ACC112 (cell line): ENCODE measurements around the gene LMO4.
A peak's percentile ranks its signal among the peaks of the same experiment; 100 is the strongest.

ENCODE experiments used
- H2AFZ ChIP-seq: fragments of 200-600 bp; sonication (generic); one replicate; pipeline ENCODE4 v1.6.0; 2017; ENCODE audit warnings: antibody characterized with exemption, low read length; ENCODE audit not compliant: unreplicated experiment
- H3K27ac ChIP-seq: fragments of 200-600 bp; sonication (generic); 2 replicates; pipeline ENCODE4 v1.5.1; 2014; ENCODE audit warnings: low read depth, mild to moderate bottlenecking, antibody characterized with exemption, low read length, moderate library complexity
- H3K27me3 ChIP-seq: fragments of 200-600 bp; sonication (generic); 2 replicates; pipeline ENCODE4 v1.6.1; 2014; ENCODE audit warnings: mild to moderate bottlenecking, antibody characterized with exemption, low read length, moderate library complexity, mixed read lengths; ENCODE audit not compliant: insufficient read depth
- H3K36me3 ChIP-seq: fragments of 200-600 bp; sonication (generic); 2 replicates; pipeline ENCODE4 v1.6.1; 2016; ENCODE audit warnings: mild to moderate bottlenecking, antibody characterized with exemption, low read length, moderate library complexity, mixed read lengths; ENCODE audit not compliant: insufficient read depth
- H3K4me1 ChIP-seq: fragments of 200-600 bp; sonication (generic); one replicate; pipeline ENCODE4 v1.6.1; 2016; ENCODE audit warnings: low read length, mixed read lengths; ENCODE audit not compliant: insufficient read depth, unreplicated experiment, control insufficient read depth
- H3K4me3 ChIP-seq: fragments of 200-600 bp; sonication (generic); 2 replicates; pipeline ENCODE4 v1.5.1; 2014; ENCODE audit warnings: mild to moderate bottlenecking, low read depth, low read length
- H3K79me2 ChIP-seq: fragments of 200-600 bp; sonication (generic); one replicate; pipeline ENCODE4 v1.6.0; 2016; ENCODE audit warnings: low read length; ENCODE audit not compliant: control insufficient read depth, unreplicated experiment, insufficient read depth

Gene LMO4

DNA sequence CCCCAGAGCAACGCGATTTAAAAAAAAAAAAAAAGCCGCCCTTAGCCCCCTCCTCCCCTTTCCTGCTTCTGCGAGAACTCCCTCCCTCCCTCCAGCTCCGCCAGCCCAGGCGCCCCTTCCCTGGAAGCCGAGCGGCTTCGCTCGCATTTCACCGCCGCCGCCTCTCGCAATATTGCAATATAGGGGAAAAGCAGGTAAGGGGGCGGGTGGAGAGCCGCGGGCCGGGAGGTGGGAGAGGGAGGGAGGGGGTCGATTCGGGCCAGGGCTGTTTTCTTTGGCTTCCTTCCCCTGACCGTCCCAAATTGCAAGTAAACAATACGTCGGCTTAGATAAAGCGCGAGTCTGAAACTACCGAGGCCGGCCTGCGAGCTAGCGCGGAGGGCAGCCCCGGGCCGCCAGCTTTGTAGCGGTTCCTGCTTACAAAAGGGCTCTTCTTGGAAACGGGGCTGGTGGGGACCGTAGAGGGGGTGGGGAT lies 408 bp downstream of the LMO4 start:
- Histone ChIP-seq H3K27ac (peak overlapping the region; percentile 69), H3K79me2 (peaks cover 42% of the 10 kb centered on the region), H3K27me3 (no peaks in the 10 kb centered on the region), H3K4me3 (peak overlapping the region; percentile 89), H3K36me3 (no peaks in the 10 kb centered on the region), H3K4me1 (peaks cover 25% of the 10 kb centered on the region), H2AFZ (peak overlapping the region; percentile 68)

DNA sequence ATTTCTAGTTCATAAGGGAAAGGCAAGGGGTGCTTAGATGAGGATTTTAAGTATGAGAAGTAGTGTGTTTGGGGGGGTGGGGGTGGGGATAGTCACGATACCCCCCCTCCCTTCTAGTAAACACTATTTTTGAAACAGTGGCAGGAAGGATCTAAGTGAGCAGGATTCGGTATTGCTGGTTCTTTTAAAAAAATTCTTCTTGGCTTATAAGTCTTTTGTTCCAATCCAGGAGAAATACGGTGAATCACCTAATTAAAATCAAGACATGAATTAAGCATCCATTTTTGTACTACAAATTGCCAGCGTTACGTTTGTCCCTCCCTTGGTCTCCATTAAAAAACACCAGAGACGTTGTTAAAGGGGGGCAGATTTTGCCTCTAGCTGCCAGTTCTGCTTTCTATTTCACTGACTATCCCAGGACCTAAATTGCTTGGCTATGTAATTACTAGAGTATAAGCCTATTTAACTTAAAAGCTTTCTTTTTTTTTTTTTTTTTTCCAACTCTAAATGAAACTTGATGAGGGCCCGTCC lies 911 bp downstream of the LMO4 start:
- Histone ChIP-seq H2AFZ (peak overlapping the region; percentile 68), H3K4me3 (peak overlapping the region; percentile 89), H3K79me2 (peaks cover 47% of the 10 kb centered on the region), H3K4me1 (peaks cover 29% of the 10 kb centered on the region), H3K36me3 (no peaks in the 10 kb centered on the region), H3K27me3 (no peaks in the 10 kb centered on the region), H3K27ac (peak overlapping the region; percentile 69)

DNA sequence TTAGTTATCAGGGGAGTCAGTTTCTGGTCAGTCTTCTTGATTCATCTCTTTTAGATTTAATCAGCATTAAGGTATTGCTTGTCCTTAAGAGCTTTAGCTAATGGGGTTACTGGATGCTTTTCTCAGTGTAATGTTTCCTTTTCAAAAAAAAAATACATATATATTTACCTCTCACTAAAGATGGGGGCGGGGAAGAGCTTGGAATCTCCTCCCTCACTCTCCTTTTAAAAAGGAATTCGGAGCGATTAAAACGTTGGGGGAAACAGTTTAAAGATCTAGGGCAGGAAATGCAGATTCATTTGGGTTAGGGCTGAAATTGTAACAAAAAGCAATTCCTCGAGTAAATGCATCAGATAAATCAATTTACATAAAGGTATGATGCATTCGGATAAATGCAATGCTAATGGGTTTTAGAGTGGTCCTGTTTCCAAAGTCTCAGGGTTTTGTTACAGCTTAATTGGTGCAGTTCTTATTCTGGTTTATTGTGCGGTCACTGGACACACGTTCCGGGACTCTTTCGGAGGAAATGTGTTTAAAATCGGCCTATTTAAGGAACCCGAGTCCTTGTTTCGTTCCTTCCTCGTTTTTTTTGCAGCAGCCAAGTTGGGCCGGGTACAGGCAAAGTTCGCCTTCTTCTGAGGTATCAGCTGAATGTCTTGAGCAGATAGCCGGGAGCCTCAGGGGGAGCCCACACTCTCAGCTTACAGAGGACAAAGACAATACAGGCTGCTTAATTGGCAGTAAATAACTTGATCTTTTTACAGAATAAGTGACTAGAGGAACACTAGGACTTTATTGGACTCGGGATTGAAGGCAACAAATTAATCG lies 1.6 kb downstream of the LMO4 start:
- Histone ChIP-seq H2AFZ (peak overlapping the region; percentile 37), H3K27me3 (no peaks in the 10 kb centered on the region), H3K79me2 (peaks cover 53% of the 10 kb centered on the region), H3K36me3 (no peaks in the 10 kb centered on the region), H3K27ac (peak overlapping the region; percentile 69), H3K4me1 (peaks cover 29% of the 10 kb centered on the region), H3K4me3 (peak overlapping the region; percentile 89)

DNA sequence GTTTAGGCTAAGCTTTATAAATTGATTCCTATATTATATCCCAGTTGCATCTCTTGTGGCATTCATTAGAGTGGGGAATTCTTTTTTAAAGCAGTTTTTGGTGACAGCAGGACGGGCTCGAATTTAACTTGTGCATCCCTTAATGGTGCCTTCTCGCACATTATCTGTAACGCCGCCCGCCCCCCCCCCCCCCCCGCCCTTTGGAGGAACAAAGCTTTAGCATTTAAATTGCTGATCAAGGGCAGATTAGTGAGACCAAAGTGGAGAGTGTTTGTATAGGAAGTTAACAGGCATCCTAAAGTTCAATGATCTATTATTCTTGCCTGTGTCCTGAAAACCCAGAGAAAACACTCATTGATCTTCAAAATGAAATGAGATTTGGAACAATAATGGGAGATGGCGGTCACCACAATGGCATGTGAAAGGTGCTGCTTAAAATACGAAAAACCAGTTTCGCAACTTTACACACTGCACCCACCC lies 2.2 kb downstream of the LMO4 start:
- Histone ChIP-seq H3K27ac (peak overlapping the region; percentile 69), H3K27me3 (no peaks in the 10 kb centered on the region), H3K36me3 (no peaks in the 10 kb centered on the region), H2AFZ (peak overlapping the region; percentile 43), H3K79me2 (peaks cover 59% of the 10 kb centered on the region), H3K4me3 (peak overlapping the region; percentile 89), H3K4me1 (peaks cover 29% of the 10 kb centered on the region)

DNA sequence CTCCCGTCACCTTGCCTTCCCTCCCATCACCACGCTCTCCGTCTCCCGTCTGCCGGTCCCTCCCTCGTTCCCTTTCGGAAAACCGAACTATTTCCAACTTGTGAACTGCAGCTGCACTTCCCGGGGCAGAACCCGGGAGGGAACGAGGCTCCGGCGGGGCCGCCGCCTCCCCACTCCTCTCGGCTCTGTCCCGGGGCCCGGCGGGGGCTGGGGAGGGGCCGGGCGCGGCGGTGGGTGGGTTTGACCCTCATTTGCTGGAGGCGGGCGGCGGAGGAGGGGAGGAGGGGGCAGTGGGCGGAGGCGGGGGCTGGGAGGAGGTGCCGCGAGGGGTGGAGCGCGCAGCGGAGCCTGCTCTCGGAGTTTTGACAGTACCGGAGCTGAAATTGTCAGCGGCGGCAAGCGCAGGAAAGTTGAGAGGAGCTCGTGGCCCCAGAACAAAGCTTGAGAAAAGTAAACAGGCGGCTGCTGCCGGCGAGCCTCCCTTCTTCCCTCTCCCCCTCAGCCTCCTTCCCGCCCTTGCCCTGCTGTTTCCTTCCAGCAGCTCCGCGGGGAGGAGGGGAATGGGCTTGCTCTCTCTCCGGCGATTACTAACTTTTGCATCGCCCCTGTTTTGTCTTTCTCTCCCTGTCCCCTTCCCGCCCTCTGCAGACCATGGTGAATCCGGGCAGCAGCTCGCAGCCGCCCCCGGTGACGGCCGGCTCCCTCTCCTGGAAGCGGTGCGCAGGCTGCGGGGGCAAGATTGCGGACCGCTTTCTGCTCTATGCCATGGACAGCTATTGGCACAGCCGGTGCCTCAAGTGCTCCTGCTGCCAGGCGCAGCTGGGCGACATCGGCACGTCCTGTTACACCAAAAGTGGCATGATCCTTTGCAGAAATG lies 2.9 kb downstream of the LMO4 start:
- Histone ChIP-seq H3K27me3 (no peaks in the 10 kb centered on the region), H3K79me2 (peaks cover 66% of the 10 kb centered on the region), H2AFZ (peak overlapping the region; percentile 43), H3K4me1 (peaks cover 35% of the 10 kb centered on the region), H3K27ac (no peak overlapping the region), H3K4me3 (peak overlapping the region; percentile 89), H3K36me3 (no peaks in the 10 kb centered on the region)

DNA sequence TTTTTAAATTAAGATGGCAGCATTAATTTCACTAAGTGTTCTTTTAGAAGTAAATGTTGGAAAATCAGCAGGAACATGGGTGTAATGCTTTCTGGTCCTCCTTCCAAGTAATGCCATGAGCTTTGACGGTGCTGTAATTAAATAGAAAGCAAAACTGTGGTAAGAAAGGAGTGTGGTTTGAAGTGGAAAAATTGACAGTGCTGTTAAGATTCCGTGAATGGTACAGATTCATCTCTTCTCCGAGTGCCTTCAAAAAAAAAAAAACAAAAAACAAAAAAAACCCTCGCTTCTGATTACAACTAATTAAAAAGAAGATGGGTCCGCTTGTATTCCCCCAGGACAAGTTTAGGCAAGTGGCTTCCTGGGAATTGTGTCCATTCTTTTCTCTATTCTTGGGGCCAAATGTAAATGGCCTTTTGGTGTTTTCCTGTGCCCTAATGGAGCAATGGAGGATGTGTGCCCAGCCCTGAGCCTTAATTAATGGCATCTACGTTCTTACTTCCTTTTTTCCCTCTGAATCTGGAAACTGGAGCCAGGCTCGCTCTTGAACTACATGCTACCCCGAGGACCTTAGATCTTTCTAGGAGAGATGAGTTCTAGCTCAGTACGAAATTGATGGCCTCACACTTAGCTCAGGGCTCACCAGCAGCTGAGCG lies 5.1 kb downstream of the LMO4 start:
- Histone ChIP-seq H2AFZ (no peak overlapping the region), H3K4me1 (peaks cover 41% of the 10 kb centered on the region)

DNA sequence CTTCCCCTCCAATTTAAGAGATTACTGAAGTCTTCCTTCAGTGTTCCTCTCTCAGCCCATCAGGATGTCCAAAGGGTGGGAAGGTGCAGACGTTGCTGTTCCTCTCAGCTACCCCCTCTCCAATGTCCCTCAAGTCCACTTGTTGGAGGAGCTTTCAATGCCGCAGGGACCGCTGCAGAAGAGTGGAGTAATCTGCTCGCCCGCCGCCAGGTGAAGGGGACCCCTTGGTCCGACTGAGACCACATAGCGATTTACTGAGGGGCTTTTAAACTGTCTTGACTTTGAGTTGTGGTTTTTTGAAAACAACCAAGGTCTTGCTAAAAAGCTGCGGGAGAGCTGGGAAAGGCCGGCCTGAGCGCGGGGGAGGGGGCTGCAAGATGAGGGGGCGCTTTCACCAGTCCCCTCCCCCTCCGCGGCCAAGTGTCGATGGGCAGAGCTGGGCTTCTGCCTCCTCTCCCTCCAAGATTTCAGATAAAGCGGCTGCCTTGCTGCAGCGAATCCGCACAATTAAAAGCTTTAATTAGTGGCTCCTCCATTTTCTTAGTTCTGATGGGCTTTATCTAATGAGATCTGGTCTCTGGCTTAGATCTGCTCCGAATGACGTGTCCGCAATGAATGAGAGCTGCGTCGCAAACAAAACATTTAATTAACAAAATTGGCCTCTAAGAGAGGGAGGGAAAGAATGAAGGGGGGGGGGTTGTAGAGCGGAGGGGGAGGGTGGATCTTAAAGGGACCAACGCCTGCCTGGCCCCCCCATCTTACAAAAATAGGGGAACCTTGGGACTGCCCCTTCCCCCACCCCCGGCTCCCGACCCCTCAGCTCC lies 5.9 kb downstream of the LMO4 start:
- Histone ChIP-seq H3K4me3 (peak overlapping the region; percentile 89), H3K4me1 (peaks cover 42% of the 10 kb centered on the region), H2AFZ (peak overlapping the region; percentile 52), H3K36me3 (no peaks in the 10 kb centered on the region), H3K79me2 (peaks cover 80% of the 10 kb centered on the region), H3K27me3 (no peaks in the 10 kb centered on the region), H3K27ac (peak overlapping the region; percentile 42)

More for the DNA sequence above, 5.1 kb downstream of the LMO4 start:
- Histone ChIP-seq H3K79me2 (peaks cover 82% of the 10 kb centered on the region), H3K27ac (peak overlapping the region; percentile 7; the same call in 1 of the 2 replicates), H3K4me3 (peak overlapping the region; percentile 89), H3K36me3 (no peaks in the 10 kb centered on the region), H3K27me3 (no peaks in the 10 kb centered on the region)

DNA sequence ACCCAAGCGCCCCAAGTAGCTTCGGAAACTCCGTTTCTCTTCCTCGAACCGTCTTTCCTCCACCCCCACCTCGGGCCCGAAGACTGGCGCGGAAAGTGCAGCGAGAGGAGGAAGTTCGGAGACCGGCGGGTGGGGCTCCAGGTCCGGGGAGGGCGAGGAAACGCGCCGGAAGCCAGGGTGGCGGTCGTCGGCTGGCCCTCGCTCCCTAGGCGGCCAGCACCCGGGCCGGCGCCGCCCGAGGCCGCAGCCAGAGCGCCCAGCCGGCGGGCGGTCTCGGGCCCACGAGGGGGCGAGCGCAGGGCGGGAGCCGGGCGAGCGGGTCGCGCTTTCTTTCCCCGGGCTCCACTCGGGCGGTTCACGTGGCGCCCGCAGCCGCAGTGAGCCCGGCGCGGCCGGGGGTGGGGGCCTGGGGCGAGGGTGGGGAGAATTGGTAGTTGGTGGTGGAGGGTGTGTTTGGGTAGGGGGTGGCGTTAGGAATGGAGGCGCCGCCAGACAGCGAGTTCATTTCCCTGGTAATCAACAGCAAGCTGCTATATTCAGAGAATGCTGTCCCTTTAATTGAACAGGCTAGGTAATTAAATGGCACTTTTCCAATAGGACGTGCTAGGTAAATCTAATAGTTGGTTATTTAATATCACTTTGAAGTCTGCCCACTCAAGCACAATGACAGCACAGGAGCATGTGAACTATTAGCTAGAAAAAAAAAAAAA lies 6.7 kb downstream of the LMO4 start:
- Histone ChIP-seq H3K79me2 (peaks cover 73% of the 10 kb centered on the region), H2AFZ (peak overlapping the region; percentile 52), H3K27me3 (no peaks in the 10 kb centered on the region), H3K4me3 (peak overlapping the region; percentile 89), H3K4me1 (peaks cover 42% of the 10 kb centered on the region), H3K36me3 (peaks cover 6% of the 10 kb centered on the region), H3K27ac (peak overlapping the region; percentile 42)

DNA sequence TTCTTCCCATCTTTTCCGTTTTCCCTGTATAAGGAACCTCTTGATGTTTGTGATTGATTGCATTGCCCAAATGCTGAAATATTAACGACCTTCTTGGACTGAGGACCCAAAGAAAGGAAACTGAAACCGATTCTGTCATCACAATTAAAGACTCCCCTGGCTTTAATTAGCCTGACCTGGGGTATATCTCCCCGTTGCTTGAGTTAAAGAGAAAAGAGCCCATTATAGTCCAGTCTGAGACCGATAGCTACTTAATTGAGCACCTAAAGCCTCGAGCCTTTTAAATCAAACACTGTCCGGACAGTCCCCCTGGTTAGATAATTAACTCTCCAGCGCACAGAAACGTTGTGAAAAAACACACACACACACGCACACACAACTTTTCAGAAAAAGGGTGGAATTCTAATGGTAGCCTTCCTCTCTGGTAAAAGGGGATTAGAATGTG lies 8.0 kb downstream of the LMO4 start:
- Histone ChIP-seq H3K79me2 (peaks cover 65% of the 10 kb centered on the region), H2AFZ (no peak overlapping the region), H3K27ac (0 out of 2 replicates have a peak overlapping the region, but pooled peaks have one; percentile 16), H3K4me1 (peaks cover 42% of the 10 kb centered on the region), H3K36me3 (peaks cover 19% of the 10 kb centered on the region), H3K27me3 (no peaks in the 10 kb centered on the region), H3K4me3 (peak overlapping the region; percentile 89)
